ENCODE results near the gene TUBA4A.

TUBA4A gene

GRCh38 chr2:219229305-219230058 is 24.2 kb downstream of the TUBA4A start, which contains the start of the genes ANKZF1 and ATG9A:
ANKZF1 (plus strand) TSS chr2:219229806; CDS start chr2:219230258, 452 bp downstream.
ATG9A (minus strand) TSS chr2:219229636; CDS start chr2:219228024, 1,612 bp downstream.
- DNase-seq, result peak; percentile 99

- DNase-seq, result no peak
These were observed 24.8 kb downstream of the TUBA4A start for GRCh38 chr2:219228911-219229304.

- DNase-seq, result no peak
These were observed 25.4 kb downstream of the TUBA4A start for GRCh38 chr2:219228041-219228910.

GRCh38 chr2:219225350-219225749 is 28.4 kb downstream of the TUBA4A start:
- DNase-seq, result no peak

- no peak for DNase-seq
These were observed 29.7 kb downstream of the TUBA4A start for GRCh38 chr2:219223831-219224610.

GRCh38 chr2:219221957-219222518 is 31.7 kb downstream of the TUBA4A start:
- no peak for DNase-seq

- no peak for DNase-seq
These were observed 32.9 kb downstream of the TUBA4A start for GRCh38 chr2:219220652-219221402.

- no peak for DNase-seq
These were observed 33.8 kb downstream of the TUBA4A start for GRCh38 chr2:219219784-219220532.

GRCh38 chr2:219218732-219219701 is 34.7 kb downstream of the TUBA4A start, which contains the start of gene ABCB6:
ABCB6 (minus strand) TSS chr2:219218958; CDS start chr2:219218673, 285 bp downstream.
- DNase-seq, result peak; percentile 93

- DNase-seq, result no peak
These were observed 35.4 kb downstream of the TUBA4A start for GRCh38 chr2:219218217-219218731.

- no peak for DNase-seq
These were observed 37.2 kb downstream of the TUBA4A start for GRCh38 chr2:219216535-219216915.

GRCh38 chr2:219215871-219216534 is 37.7 kb downstream of the TUBA4A start:
- DNase-seq, result peak; percentile 20

GRCh38 chr2:219214786-219215185 is 38.9 kb downstream of the TUBA4A start:
- DNase-seq, result no peak

- no peak for DNase-seq
These were observed 39.6 kb downstream of the TUBA4A start for GRCh38 chr2:219214141-219214540.

- no peak for DNase-seq
These were observed 40.1 kb downstream of the TUBA4A start for GRCh38 chr2:219213486-219214071.

GRCh38 chr2:219213026-219213415 is 40.7 kb downstream of the TUBA4A start:
- DNase-seq, result no peak

GRCh38 chr2:219210886-219211362 is 42.8 kb downstream of the TUBA4A start:
- DNase-seq, result no peak

- DNase-seq, result no peak
These were observed 43.4 kb downstream of the TUBA4A start for GRCh38 chr2:219210196-219210885.

All from activated CD4-positive, alpha-beta T cell treated with anti-CD3 and anti-CD28 coated beads, Interleukin-10, Interleukin-2, amounts not matched to agents 100 ng/mL and 50 ng/mL, durations not matched to agents 16 hours and 8 hours (primary cell).